Mesenchymal stem cell (in vitro differentiated cells and primary cell): ENCODE results near the gene PPDPF.
A peak's percentile ranks its signal among the peaks of the same experiment; 100 is the strongest.

Source experiments
- DNase-seq: peaks from one replicate; pipeline ENCODE4 v3.0.0-alpha.2; 2013
- H2AFZ ChIP-seq: one replicate; pipeline ENCODE4 v1.6.1; 2013; ENCODE audit warnings: low read depth, mild to moderate bottlenecking, control low read depth, inconsistent platforms, low read length, moderate library complexity
- H2AK5ac ChIP-seq: 2 replicates; pipeline ENCODE4 v1.6.1; 2013; ENCODE audit warnings: low read length, moderate library complexity, mild to moderate bottlenecking, inconsistent platforms; ENCODE audit not compliant: severe bottlenecking
- H2BK120ac ChIP-seq: one replicate; pipeline ENCODE4 v1.6.1; 2013; ENCODE audit warnings: low read depth, mild to moderate bottlenecking, inconsistent platforms, low read length, moderate library complexity
- H2BK12ac ChIP-seq, 2 experiments: one replicate each; pipeline ENCODE4 v1.6.1; 2013; ENCODE audit warnings: inconsistent platforms in 2 of 2, low read length in 2 of 2, mild to moderate bottlenecking in 2 of 2, moderate library complexity in 2 of 2, control low read depth in 1 of 2
- H2BK15ac ChIP-seq: one replicate; pipeline ENCODE4 v1.6.1; 2013; ENCODE audit warnings: mild to moderate bottlenecking, low read depth, inconsistent platforms; ENCODE audit not compliant: poor library complexity, severe bottlenecking
- H2BK5ac ChIP-seq: 2 replicates; pipeline ENCODE4 v1.6.1; 2013; ENCODE audit warnings: low read depth, mild to moderate bottlenecking, low read length, control low read depth, inconsistent platforms; ENCODE audit not compliant: poor library complexity, severe bottlenecking
- H3K14ac ChIP-seq, 2 experiments: one replicate each; pipeline ENCODE4 v1.6.1; 2013; ENCODE audit warnings: inconsistent platforms in 2 of 2, low read length in 2 of 2, control low read depth in 1 of 2, mild to moderate bottlenecking in 1 of 2, moderate library complexity in 1 of 2
- H3K18ac ChIP-seq, 2 experiments: one replicate each; pipeline ENCODE4 v1.6.1; 2013; ENCODE audit warnings: inconsistent platforms in 2 of 2, low read length in 2 of 2, control low read depth in 1 of 2, low read depth in 1 of 2, mild to moderate bottlenecking in 1 of 2
- H3K23ac ChIP-seq, 2 experiments: one replicate each; pipeline ENCODE4 v1.6.1; 2013; ENCODE audit warnings: inconsistent platforms in 2 of 2, low read length in 2 of 2, mild to moderate bottlenecking in 2 of 2, moderate library complexity in 2 of 2, control low read depth in 1 of 2
- H3K27ac ChIP-seq: 2 replicates; pipeline ENCODE4 v1.5.1; 2013; ENCODE audit warnings: mild to moderate bottlenecking, moderate library complexity, low read length, control low read depth, inconsistent platforms; ENCODE audit not compliant: poor library complexity, severe bottlenecking
- H3K27me3 ChIP-seq, 2 experiments: 2 replicates each; pipeline versions ENCODE4 v1.6.1 to v1.7.0; 2013; ENCODE audit warnings: low read length in 2 of 2, mild to moderate bottlenecking in 2 of 2, moderate library complexity in 2 of 2, control low read depth in 1 of 2, inconsistent platforms in 1 of 2; ENCODE audit not compliant: control insufficient read depth in 1 of 2, insufficient read depth in 1 of 2
- H3K36me3 ChIP-seq, 2 experiments: 2 replicates each; pipeline versions ENCODE4 v1.6.1 to v1.7.0; 2013; ENCODE audit warnings: low read length in 2 of 2, control low read depth in 1 of 2, inconsistent platforms in 1 of 2, low read depth in 1 of 2, mild to moderate bottlenecking in 1 of 2; ENCODE audit not compliant: insufficient read depth in 2 of 2, control insufficient read depth in 1 of 2
- H3K4ac ChIP-seq, 2 experiments: one replicate each; pipeline ENCODE4 v1.6.1; 2013; ENCODE audit warnings: inconsistent platforms in 2 of 2, low read length in 2 of 2, mild to moderate bottlenecking in 2 of 2, moderate library complexity in 2 of 2, control low read depth in 1 of 2, low read depth in 1 of 2
- H3K4me1 ChIP-seq: 2 replicates; pipeline ENCODE4 v1.6.1; 2013; ENCODE audit warnings: low read depth, low read length, control low read depth; ENCODE audit not compliant: control insufficient read depth, insufficient read depth
- H3K4me2 ChIP-seq: 2 replicates; pipeline ENCODE4 v1.6.1; 2013; ENCODE audit warnings: low read length, mild to moderate bottlenecking, inconsistent platforms; ENCODE audit not compliant: poor library complexity, severe bottlenecking
- H3K4me3 ChIP-seq, 2 experiments: 2 replicates each; pipeline versions ENCODE4 v1.5.1 to v1.7.0; 2013; ENCODE audit warnings: low read length in 2 of 2, mild to moderate bottlenecking in 2 of 2, control low read depth in 1 of 2, low read depth in 1 of 2; ENCODE audit not compliant: insufficient read depth in 1 of 2
- H3K79me1 ChIP-seq: replicated peaks from 2 replicates; pipeline ENCODE4 v1.6.1; 2013; ENCODE audit warnings: mild to moderate bottlenecking, control low read depth, low read length, inconsistent platforms; ENCODE audit not compliant: poor library complexity, severe bottlenecking
- H3K9ac ChIP-seq: 2 replicates; pipeline ENCODE4 v1.7.0; 2013; ENCODE audit warnings: mild to moderate bottlenecking, low read length, moderate library complexity
- H3K9me3 ChIP-seq: 2 replicates; pipeline ENCODE4 v1.7.0; 2013; ENCODE audit warnings: mild to moderate bottlenecking, low read length; ENCODE audit not compliant: control insufficient read depth
- H4K8ac ChIP-seq: one replicate; pipeline ENCODE4 v1.6.1; 2013; ENCODE audit warnings: inconsistent platforms, mild to moderate bottlenecking, low read length, moderate library complexity
- H4K91ac ChIP-seq: one replicate; pipeline ENCODE4 v1.6.1; 2013; ENCODE audit warnings: mild to moderate bottlenecking, low read length, inconsistent platforms
- WGBS: methylation state at CpG from one replicate; pipeline ENCODE4 v1.1.7; 2013; ENCODE audit warnings: mixed read lengths; 5-methylcytosine and 5-hydroxymethylcytosine counted together

The PPDPF gene

GRCh38 chr20:63554361-63555278, 34.1 kb downstream of the PPDPF start:
- peak overlapping the region; percentile 47 for H4K8ac ChIP-seq
- no peaks in the 10 kb centered on the region for H3K79me1 ChIP-seq
- no peaks in the 10 kb centered on the region for H3K9me3 ChIP-seq
- H3K36me3 ChIP-seq, result peaks cover 8 to 17% of the 10 kb centered on the region in 2 experiments
- H2BK5ac ChIP-seq, result no peak overlapping the region
- peak overlapping the region in 1 of 2 experiments; percentile 64 for H3K4me3 ChIP-seq
- no peak for DNase-seq
- H3K4me2 ChIP-seq, result peak overlapping the region; percentile 88
- H3K18ac ChIP-seq, result peak overlapping the region in 1 of 2 experiments; percentile 90
- peak overlapping the region; percentile 18 for H4K91ac ChIP-seq
- H3K23ac ChIP-seq, result peak overlapping the region in 1 of 2 experiments; percentile 38
- H3K4ac ChIP-seq, result peak overlapping the region in 1 of 2 experiments; percentile 18
- peaks cover 24% of the 10 kb centered on the region for H3K4me1 ChIP-seq
- no peak overlapping the region for H3K9ac ChIP-seq
- H2BK120ac ChIP-seq, result no peak overlapping the region
- peak overlapping the region in 1 of 2 experiments; percentile 21 for H2BK12ac ChIP-seq
- H3K27ac ChIP-seq, result no peak overlapping the region
- H2AK5ac ChIP-seq, result no peak overlapping the region
- peaks cover 0 to 24% of the 10 kb centered on the region in 2 experiments for H3K27me3 ChIP-seq
- peak overlapping the region; percentile 55 for H2BK15ac ChIP-seq
- 73% methylated on average over 38 of the region's 38 CpGs for WGBS
- H2AFZ ChIP-seq, result no peak overlapping the region
- no peak overlapping the region for H3K14ac ChIP-seq

GRCh38 chr20:63555661-63556381, 35.3 kb downstream of the PPDPF start:
- no peak overlapping the region for H4K8ac ChIP-seq
- H3K9me3 ChIP-seq, result no peaks in the 10 kb centered on the region
- no peak overlapping the region for H4K91ac ChIP-seq
- H3K4me3 ChIP-seq, result no peak overlapping the region
- DNase-seq, result no peak
- no peak overlapping the region for H2BK15ac ChIP-seq
- peaks cover 0 to 12% of the 10 kb centered on the region in 2 experiments for H3K27me3 ChIP-seq
- peaks cover 20 to 29% of the 10 kb centered on the region in 2 experiments for H3K36me3 ChIP-seq
- no peak overlapping the region for H3K23ac ChIP-seq
- H3K9ac ChIP-seq, result no peak overlapping the region
- no peak overlapping the region for H3K27ac ChIP-seq
- peaks cover 24% of the 10 kb centered on the region for H3K4me1 ChIP-seq
- no peaks in the 10 kb centered on the region for H3K79me1 ChIP-seq
- WGBS, result 97% methylated on average over 45 of the region's 45 CpGs
- H2BK120ac ChIP-seq, result no peak overlapping the region
- no peak overlapping the region for H3K4me2 ChIP-seq
- H2AFZ ChIP-seq, result no peak overlapping the region
- H2BK12ac ChIP-seq, result no peak overlapping the region
- no peak overlapping the region for H2AK5ac ChIP-seq
- no peak overlapping the region for H3K18ac ChIP-seq
- H2BK5ac ChIP-seq, result no peak overlapping the region
- no peak overlapping the region for H3K4ac ChIP-seq
- peak overlapping the region in 1 of 2 experiments; percentile 8 for H3K14ac ChIP-seq

- no peak overlapping the region for H2AK5ac ChIP-seq
- H3K9me3 ChIP-seq, result no peaks in the 10 kb centered on the region
- 78% methylated on average over 23 of the region's 23 CpGs for WGBS
- H2BK5ac ChIP-seq, result no peak overlapping the region
- H3K27ac ChIP-seq, result no peak overlapping the region
- no peak overlapping the region for H2AFZ ChIP-seq
- no peak overlapping the region for H3K18ac ChIP-seq
- peaks cover 24% of the 10 kb centered on the region for H3K4me1 ChIP-seq
- no peak for DNase-seq
- no peak overlapping the region for H3K23ac ChIP-seq
- H3K4ac ChIP-seq, result no peak overlapping the region
- H3K27me3 ChIP-seq, result peaks cover 0 to 8% of the 10 kb centered on the region in 2 experiments
- peak overlapping the region; percentile 35 for H4K8ac ChIP-seq
- H4K91ac ChIP-seq, result peak overlapping the region; percentile 18
- no peak overlapping the region for H2BK120ac ChIP-seq
- no peak overlapping the region for H2BK12ac ChIP-seq
- no peak overlapping the region for H3K14ac ChIP-seq
- no peak overlapping the region for H3K4me2 ChIP-seq
- H3K9ac ChIP-seq, result no peak overlapping the region
- H3K4me3 ChIP-seq, result no peak overlapping the region
- peaks cover 31 to 41% of the 10 kb centered on the region in 2 experiments for H3K36me3 ChIP-seq
- no peaks in the 10 kb centered on the region for H3K79me1 ChIP-seq
- no peak overlapping the region for H2BK15ac ChIP-seq
Observed at GRCh38 chr20:63556873-63557478, 36.4 kb downstream of the PPDPF start.
